SK-N-SH (cell line): ENCODE data around the gene BLVRA. TPM values are rescaled to one million over a fixed set of nuclear protein-coding genes. Genes with fewer than 3 reads are reported as not detected.

Experiments
- polyA plus RNA-seq, 3 experiments: library from polyadenylated mRNA; depleted of rRNA; stranded (reverse); fragments of >200 nt; gene quantifications; 2 replicates each; pipeline ENCODE4 v1.2.3, GENCODE V29; 2012

BLVRA gene
- polyA plus RNA-seq, 1 of the 3 experiments (the other 2 are of a cell fraction), result 123 TPM

Other genes starting within 250 kb of the BLVRA start
- 47.8 and 52.0 TPM in 2 replicates for gene STK17A, start 175.6 kb upstream of the BLVRA start, polyA plus RNA-seq (2012; rRNA removed)
- gene COA1, start 29.2 kb upstream of the BLVRA start, polyA plus RNA-seq (2012; rRNA removed), result 42.8 and 66.3 TPM in 2 replicates
- 234 and 235 TPM in 2 replicates for gene MRPS24, start 110.8 kb downstream of the BLVRA start, polyA plus RNA-seq (2012; rRNA removed)
- 22.9 and 23.1 TPM in 2 replicates for gene URGCP, start 147.9 kb downstream of the BLVRA start, polyA plus RNA-seq (2012; rRNA removed)
- gene UBE2D4, start 167.8 kb downstream of the BLVRA start, polyA plus RNA-seq (2012; rRNA removed), result 22.8 and 26.8 TPM in 2 replicates
- not detected in 2 replicates for gene SPDYE1, start 239.2 kb downstream of the BLVRA start, polyA plus RNA-seq (2012; rRNA removed)